ENCODE data around the gene ARHGEF1. TPM values are rescaled to one million over a fixed set of nuclear protein-coding genes. Genes with fewer than 3 reads are reported as not detected.
"Not testable (repeated sequence)": the region's sequence is repeated elsewhere in the genome, so short reads cannot be mapped to it uniquely, and the experiment has no call there.

ARHGEF1 gene
- total RNA-seq, 2 donors from 2014 or later, result 75.3 to 104 TPM

DNA sequence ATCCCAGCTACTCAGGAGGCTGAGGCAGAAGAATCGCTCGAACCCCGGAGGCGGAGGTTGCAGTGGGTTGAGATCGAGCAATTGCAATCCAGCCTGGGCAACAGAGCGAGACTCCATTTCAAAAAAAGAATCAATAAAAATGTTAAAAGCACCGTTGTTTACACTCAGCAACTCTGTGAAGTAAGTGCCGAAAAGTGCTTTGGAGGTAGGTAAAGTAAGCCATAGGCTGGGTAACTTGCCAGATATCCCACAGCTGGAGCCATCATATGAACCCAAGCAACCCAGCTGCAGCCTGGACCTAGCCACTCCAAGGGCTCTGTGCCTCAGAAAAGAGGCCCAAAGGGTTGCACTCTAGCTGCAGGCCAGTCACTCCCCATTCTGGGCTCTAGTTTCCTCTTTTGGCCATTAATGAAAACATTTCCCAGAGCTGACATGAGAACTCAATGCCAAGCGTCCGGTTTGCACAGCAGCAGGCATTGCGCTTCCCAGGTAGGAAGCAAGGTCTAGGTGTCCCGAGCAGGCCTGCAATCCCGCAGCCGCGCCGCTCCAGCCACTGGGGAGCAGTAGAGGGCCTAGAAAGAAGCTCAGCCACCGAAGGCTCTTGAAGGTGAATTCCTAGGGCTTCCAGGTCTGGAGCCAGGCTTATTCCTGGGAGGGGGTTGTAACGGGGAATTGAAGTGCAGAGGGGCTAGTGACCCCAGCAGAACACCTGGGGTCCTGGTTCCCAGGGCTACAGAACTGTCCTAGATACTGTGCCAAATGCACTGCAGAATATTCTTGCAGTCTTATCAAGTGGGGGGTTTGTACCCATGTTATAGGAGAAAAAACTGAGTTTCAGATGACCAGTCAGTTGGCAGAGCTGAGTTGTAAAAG is 10.0 kb upstream of the ARHGEF1 start:
- Histone ChIP-seq H3K4me3 (no peak overlapping the region), H3K36me3 (peaks cover 28% of the 10 kb centered on the region), H3K27me3 (replicated peaks; ENCODE audit: insufficient read depth) (no peaks in the 10 kb centered on the region), H3K4me1 (ENCODE audit: control insufficient read depth in 1 of 2, low read depth in 2 of 2) (no peaks in the 10 kb centered on the region), H3K9me3 (no peaks in the 10 kb centered on the region), H3K27ac (no peak overlapping the region)
- no peak for ATAC-seq (ENCODE audit: insufficient number of reproducible peaks, low FRiP score, low read depth)
- TF ChIP-seq, protein P1, sequence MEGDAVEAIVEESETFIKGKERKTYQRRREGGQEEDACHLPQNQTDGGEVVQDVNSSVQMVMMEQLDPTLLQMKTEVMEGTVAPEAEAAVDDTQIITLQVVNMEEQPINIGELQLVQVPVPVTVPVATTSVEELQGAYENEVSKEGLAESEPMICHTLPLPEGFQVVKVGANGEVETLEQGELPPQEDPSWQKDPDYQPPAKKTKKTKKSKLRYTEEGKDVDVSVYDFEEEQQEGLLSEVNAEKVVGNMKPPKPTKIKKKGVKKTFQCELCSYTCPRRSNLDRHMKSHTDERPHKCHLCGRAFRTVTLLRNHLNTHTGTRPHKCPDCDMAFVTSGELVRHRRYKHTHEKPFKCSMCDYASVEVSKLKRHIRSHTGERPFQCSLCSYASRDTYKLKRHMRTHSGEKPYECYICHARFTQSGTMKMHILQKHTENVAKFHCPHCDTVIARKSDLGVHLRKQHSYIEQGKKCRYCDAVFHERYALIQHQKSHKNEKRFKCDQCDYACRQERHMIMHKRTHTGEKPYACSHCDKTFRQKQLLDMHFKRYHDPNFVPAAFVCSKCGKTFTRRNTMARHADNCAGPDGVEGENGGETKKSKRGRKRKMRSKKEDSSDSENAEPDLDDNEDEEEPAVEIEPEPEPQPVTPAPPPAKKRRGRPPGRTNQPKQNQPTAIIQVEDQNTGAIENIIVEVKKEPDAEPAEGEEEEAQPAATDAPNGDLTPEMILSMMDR (IDR thresholded peaks at IDR 0.05), result no peak
- DNase-seq (ENCODE audit: low spot score), result no peak

DNA sequence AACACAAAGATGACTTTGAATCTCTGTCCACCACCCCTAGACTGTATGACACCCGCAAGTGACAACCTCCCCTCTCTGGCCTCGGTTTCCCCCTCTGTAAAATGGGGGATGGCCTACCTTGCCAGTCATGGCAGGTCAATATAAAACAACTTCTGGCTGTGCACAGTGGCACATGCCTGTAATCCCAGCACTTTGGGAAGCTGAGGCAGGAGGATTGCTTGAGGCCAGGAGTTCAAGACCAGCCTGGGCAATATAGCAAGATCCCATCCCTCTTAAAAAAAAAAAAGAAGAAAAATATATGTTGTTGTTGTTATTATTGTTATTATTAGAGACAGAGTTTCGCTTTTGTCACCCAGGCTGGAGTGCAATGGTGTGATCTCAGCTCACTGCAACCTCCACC is 7.0 kb upstream of the ARHGEF1 start:
- not testable (repeated sequence) for H3K27ac ChIP-seq; H3K27me3 ChIP-seq (replicated peaks; ENCODE audit: insufficient read depth); H3K9me3 ChIP-seq; H3K4me3 ChIP-seq; ATAC-seq (ENCODE audit: insufficient number of reproducible peaks, low FRiP score, low read depth); DNase-seq (ENCODE audit: low spot score); H3K4me1 ChIP-seq (ENCODE audit: control insufficient read depth in 1 of 2, low read depth in 2 of 2)
- peaks cover 10% of the 10 kb centered on the region for H3K36me3 ChIP-seq

DNA sequence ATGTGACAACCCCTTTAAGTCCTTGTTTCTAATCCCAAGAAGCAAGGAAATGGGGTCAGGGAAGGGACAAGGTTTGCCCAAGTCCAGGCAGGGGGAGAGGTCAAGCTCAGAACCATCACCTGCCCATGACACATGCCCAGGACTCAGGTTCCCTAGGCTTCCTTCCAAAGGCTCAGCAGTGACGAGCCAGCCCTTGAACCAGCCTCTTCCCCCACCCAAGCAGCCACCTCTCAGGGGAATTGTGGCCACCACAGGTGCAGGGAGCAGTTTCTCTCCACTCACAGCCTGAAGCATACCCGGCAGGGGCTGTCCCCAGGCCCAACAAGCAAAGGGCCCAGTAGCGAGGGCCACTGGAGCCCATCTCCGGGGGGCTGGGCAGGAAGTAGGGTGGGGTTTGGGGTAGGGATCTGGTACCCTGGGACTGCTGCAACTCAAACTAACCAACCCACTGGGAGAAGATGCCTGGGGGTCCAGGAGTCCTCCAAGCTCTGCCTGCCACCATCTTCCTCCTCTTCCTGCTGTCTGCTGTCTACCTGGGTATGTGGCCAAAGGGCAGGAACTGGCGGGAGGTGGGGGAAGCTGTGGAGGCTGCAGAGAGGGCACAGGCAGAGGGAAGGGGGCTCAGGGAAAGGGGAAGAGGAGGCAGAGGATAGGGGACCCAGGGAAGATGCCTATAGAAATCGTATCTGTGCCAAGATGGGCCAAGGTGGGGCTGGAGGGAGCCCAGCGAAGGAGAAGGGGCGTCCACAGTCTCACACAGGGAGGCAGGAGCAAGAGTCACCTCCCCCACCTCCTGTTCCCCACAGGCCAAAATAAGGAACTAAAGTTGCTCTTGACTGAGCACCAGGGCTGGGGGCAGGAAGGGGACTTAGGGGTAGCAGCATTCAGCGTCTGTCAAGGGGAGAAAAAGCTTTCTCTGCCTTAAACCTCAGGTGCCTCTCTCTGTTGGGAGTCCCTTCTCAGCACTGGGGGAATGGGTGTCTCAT is 5.8 kb upstream of the ARHGEF1 start, which contains the start of gene CD79A:
Gene CD79A (plus strand): TSS at position 433 of the 986 bp plus-strand sequence. CDS start 26 bp downstream, at position 459.
- DNase-seq (ENCODE audit: low spot score), result no peak
- H3K9me3 ChIP-seq, result no peaks in the 10 kb centered on the region
- peaks cover 3% of the 10 kb centered on the region for H3K36me3 ChIP-seq
- no peaks in the 10 kb centered on the region for H3K27me3 ChIP-seq (replicated peaks; ENCODE audit: insufficient read depth)
- H3K4me1 ChIP-seq (ENCODE audit: control insufficient read depth in 1 of 2, low read depth in 2 of 2), result no peaks in the 10 kb centered on the region
- ATAC-seq (ENCODE audit: insufficient number of reproducible peaks, low FRiP score, low read depth), result no peak
- TF ChIP-seq, protein P1 (IDR thresholded peaks at IDR 0.05), result no peak
- no peak within 1 kb of the TSS for H3K27ac ChIP-seq
- no peak within 1 kb of the TSS for H3K4me3 ChIP-seq

GRCh38 chr19:41877916-41878905 is 4.8 kb upstream of the ARHGEF1 start:
- Histone ChIP-seq H3K4me3 (no peak overlapping the region), H3K36me3 (no peaks in the 10 kb centered on the region), H3K27ac (no peak overlapping the region), H3K4me1 (ENCODE audit: control insufficient read depth in 1 of 2, low read depth in 2 of 2) (peaks cover 0 to 4% of the 10 kb centered on the region in 2 donors), H3K9me3 (no peaks in the 10 kb centered on the region), H3K27me3 (replicated peaks; ENCODE audit: insufficient read depth) (no peaks in the 10 kb centered on the region)
- TF ChIP-seq, protein P1 (IDR thresholded peaks at IDR 0.05), result no peak
- no peak for DNase-seq (ENCODE audit: low spot score)
- ATAC-seq (ENCODE audit: insufficient number of reproducible peaks, low FRiP score, low read depth), result no peak

- no peak for ATAC-seq (ENCODE audit: insufficient number of reproducible peaks, low FRiP score, low read depth)
- H3K4me3 ChIP-seq, result no peak overlapping the region
- H3K36me3 ChIP-seq, result no peaks in the 10 kb centered on the region
- TF ChIP-seq, protein P1 (IDR thresholded peaks at IDR 0.05), result no peak
- no peak overlapping the region for H3K27ac ChIP-seq
- H3K27me3 ChIP-seq (replicated peaks; ENCODE audit: insufficient read depth), result no peaks in the 10 kb centered on the region
- no peak for DNase-seq (ENCODE audit: low spot score)
- peaks cover 0 to 4% of the 10 kb centered on the region in 2 donors for H3K4me1 ChIP-seq (ENCODE audit: control insufficient read depth in 1 of 2, low read depth in 2 of 2)
- no peaks in the 10 kb centered on the region for H3K9me3 ChIP-seq
Observed at GRCh38 chr19:41879080-41879479, 3.9 kb upstream of the ARHGEF1 start.
